ENCODE measurements around the gene NLE1. TPM values are rescaled to one million over a fixed set of nuclear protein-coding genes. Genes with fewer than 3 reads are reported as not detected.

The NLE1 gene
- total RNA-seq, 6 experiments from 2014 or later = 4.9 to 12.3 (median 5.9) TPM

GRCh38 chr17:35086164-35086563, 55.9 kb downstream of the NLE1 start:
- H3K27ac ChIP-seq = peak overlapping the region in 1 of 3 donors; percentile 37

DNA sequence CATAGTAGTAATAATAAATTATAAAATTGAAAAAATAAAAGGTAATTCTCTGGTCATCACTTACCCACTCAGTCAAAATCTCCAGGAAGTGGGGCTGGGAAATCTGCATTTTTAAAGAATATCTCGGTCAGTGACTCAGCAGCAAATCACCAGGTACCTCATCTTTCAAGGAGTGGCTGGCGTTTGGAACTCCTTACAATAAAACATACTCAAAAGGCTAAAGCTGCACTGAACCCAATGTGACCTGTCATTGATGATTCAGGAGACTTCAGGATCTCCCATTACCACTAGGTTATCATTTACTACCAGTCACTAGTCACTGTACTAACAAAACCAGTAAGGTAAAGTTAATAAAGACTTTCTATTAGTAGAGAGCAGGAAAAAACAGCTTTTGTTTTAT, 57.1 kb downstream of the NLE1 start:
- Histone ChIP-seq H3K27me3 (no peaks in the 10 kb centered on the region), H3K27ac (no peak overlapping the region), H3K4me1 (peaks cover 0 to 30% (median 5%) of the 10 kb centered on the region in 4 donors), H3K9me3 (no peaks in the 10 kb centered on the region), H3K4me3 (no peak overlapping the region), H3K36me3 (no peaks in the 10 kb centered on the region)
- no peak for DNase-seq
- intact Hi-C loops (cut with DNase I) = no loop called here
- no peak for ATAC-seq
- 55% methylated on average over 2 of the region's 2 CpGs for WGBS (ENCODE audit: insufficient coverage, low coverage, low lambda C conversion rate, missing lambda C conversion rate)
- no peak for TF ChIP-seq POLR2A (IDR thresholded peaks at IDR 0.05)
- no peak for TF ChIP-seq CTCF (IDR thresholded peaks at IDR 0.05)

More at GRCh38 chr17:35086164-35086563, 55.9 kb downstream of the NLE1 start:
- Histone ChIP-seq H3K4me3 (no peak overlapping the region), H3K36me3 (no peaks in the 10 kb centered on the region), H3K27me3 (no peaks in the 10 kb centered on the region), H3K4me1 (peaks cover 0 to 29% (median 5%) of the 10 kb centered on the region in 4 donors), H3K9me3 (no peaks in the 10 kb centered on the region)
- WGBS (ENCODE audit: insufficient coverage, low coverage, low lambda C conversion rate, missing lambda C conversion rate) = 96% methylated on average over 6 of the region's 8 CpGs
- DNase-seq (no peak), ATAC-seq (no peak)
- TF ChIP-seq CTCF (IDR thresholded peaks at IDR 0.05) (no peak), POLR2A (IDR thresholded peaks at IDR 0.05) (no peak)
- intact Hi-C loops (cut with DNase I) = no loop called here

DNA sequence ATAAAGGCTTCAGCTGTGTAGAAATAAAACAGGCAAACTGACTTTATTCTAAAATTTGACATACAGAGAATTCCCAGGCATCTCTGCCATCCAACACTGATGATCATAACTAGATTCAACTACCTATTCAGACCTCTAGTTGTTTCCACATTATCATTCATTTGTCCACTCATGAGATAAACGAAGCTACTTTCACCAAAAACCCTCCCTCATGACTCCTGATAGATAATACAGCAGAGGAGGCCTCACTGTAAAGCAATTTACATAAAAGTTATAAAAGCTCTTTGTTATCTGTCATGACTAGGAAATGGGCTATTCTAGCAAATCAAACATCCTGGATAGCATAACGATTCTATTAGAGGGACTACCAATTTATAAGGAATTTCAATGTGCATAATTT, 59.0 kb downstream of the NLE1 start:
- WGBS (ENCODE audit: insufficient coverage, low coverage, low lambda C conversion rate, missing lambda C conversion rate) = 56% methylated on average over 2 of the region's 2 CpGs
- ATAC-seq = no peak
- H3K4me3 ChIP-seq = no peak overlapping the region

DNA sequence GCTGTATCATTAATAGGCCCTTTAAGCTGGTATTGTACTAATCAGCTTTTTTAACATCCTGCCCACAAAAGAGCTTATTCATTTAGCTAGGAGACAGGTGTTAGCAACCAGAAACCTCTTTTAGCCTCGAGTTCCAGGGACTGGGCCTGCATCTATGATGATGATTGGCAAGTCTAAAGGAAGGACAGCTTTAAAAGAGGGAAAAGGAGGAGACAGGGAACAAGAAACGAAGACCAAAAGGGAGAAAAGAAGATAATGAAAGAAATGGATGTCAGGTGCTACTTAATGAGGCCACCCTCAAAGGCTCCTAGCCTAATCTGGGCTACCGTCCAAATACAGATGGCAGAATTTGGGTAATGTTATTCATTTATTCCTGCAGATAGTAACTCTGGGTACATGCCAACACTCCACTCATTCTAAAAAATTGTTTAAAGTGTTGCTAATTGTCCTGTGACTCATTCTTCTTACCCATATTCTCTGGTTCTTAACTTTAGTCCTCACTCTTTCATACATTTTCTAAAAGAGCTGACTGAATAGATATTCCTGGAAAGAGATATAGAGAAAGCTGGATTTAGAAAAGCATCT, 59.9 kb downstream of the NLE1 start:
- Histone ChIP-seq H3K27me3 (no peaks in the 10 kb centered on the region), H3K4me3 (no peak overlapping the region), H3K9me3 (no peaks in the 10 kb centered on the region), H3K27ac (no peak overlapping the region), H3K36me3 (no peaks in the 10 kb centered on the region), H3K4me1 (peaks cover 0 to 34% (median 5%) of the 10 kb centered on the region in 4 donors)
- 50% methylated on average over 3 of the region's 3 CpGs for WGBS (ENCODE audit: insufficient coverage, low coverage, low lambda C conversion rate, missing lambda C conversion rate)
- TF ChIP-seq POLR2A (IDR thresholded peaks at IDR 0.05) (no peak), CTCF (IDR thresholded peaks at IDR 0.05) (no peak)
- no peak for DNase-seq
- intact Hi-C loops (cut with DNase I) = no loop called here
- ATAC-seq = peak in 1 of 4 donors; percentile 33

More for the DNA sequence above, 59.0 kb downstream of the NLE1 start:
- intact Hi-C loops (cut with DNase I) = no loop called here
- Histone ChIP-seq H3K9me3 (no peaks in the 10 kb centered on the region), H3K27me3 (no peaks in the 10 kb centered on the region), H3K4me1 (peaks cover 0 to 37% (median 5%) of the 10 kb centered on the region in 4 donors), H3K27ac (no peak overlapping the region), H3K36me3 (no peaks in the 10 kb centered on the region)
- DNase-seq = no peak
- TF ChIP-seq CTCF (IDR thresholded peaks at IDR 0.05) (no peak), POLR2A (IDR thresholded peaks at IDR 0.05) (no peak)

Measured in right lobe of liver (tissue), 6 donors.